H1 (cell line): ENCODE results near the gene ABCG1.

ENCODE experiments used
- CTCF ChIP-seq, 3 experiments: IDR thresholded peaks; 1 replicate in 2 of 3; 2 replicates in 1 of 3; pipeline versions ENCODE4 v1.5.1 to v1.6.1; 2011; ENCODE audit warnings: low read length in 3 of 3, mild to moderate bottlenecking in 3 of 3, inconsistent platforms in 2 of 3, low read depth in 1 of 3, moderate library complexity in 1 of 3; ENCODE audit not compliant: insufficient read depth in 1 of 3; ENCODE audit errors: control extremely low read depth in 1 of 3
- EZH2 ChIP-seq: fragments of 200-600 bp; sonication (generic); IDR thresholded peaks from 2 replicates; pipeline ENCODE4 v1.7.1; 2012; ENCODE audit warnings: low read depth, mild to moderate bottlenecking, moderate library complexity, low read length, inconsistent platforms; ENCODE audit not compliant: severe bottlenecking
- JUN ChIP-seq: IDR thresholded peaks from 2 replicates; pipeline ENCODE4 v1.6.1; 2011; ENCODE audit warnings: low read depth, mild to moderate bottlenecking, improper control_type of control experiment, low read length
- JUND ChIP-seq: IDR thresholded peaks from 2 replicates; pipeline ENCODE4 v1.6.1; 2011; ENCODE audit warnings: mild to moderate bottlenecking, improper control_type of control experiment, low read length
- RAD21 ChIP-seq, 2 experiments: IDR thresholded peaks in 1 of 2; conservative IDR thresholded peaks in 1 of 2; 2 replicates each; pipeline ENCODE4 v1.6.1; 2011; ENCODE audit warnings: low read depth in 2 of 2, low read length in 2 of 2, improper control_type of control experiment in 1 of 2, inconsistent platforms in 1 of 2, mild to moderate bottlenecking in 1 of 2, moderate library complexity in 1 of 2
- SUZ12 ChIP-seq: fragments of 200-600 bp; sonication (generic); IDR thresholded peaks from 2 replicates; pipeline ENCODE4 v1.6.1; 2012; ENCODE audit warnings: mild to moderate bottlenecking, inconsistent platforms, low read length, moderate library complexity, mixed read lengths

GRCh38 chr21:42319851-42320572 is 101.1 kb downstream of the ABCG1 start:
- TF ChIP-seq CTCF (IDR thresholded peaks at IDR 0.05; ENCODE audit: control extremely low read depth in 1 of 3, insufficient read depth in 1 of 3, low read depth in 1 of 3, low read length in 3 of 3) = peak in 2 of 3 experiments; percentile 15 to 37; a peak in 2 of 4 replicates
- TF ChIP-seq EZH2 = no peak
- TF ChIP-seq JUND = no peak
- TF ChIP-seq SUZ12 = no peak
- TF ChIP-seq JUN = no peak
- TF ChIP-seq RAD21 (IDR thresholded peaks at IDR 0.05 in 1 of 2, conservative IDR thresholded peaks at IDR 0.05 in 1 of 2; ENCODE audit: low read depth in 2 of 2, low read length in 2 of 2) = peak; percentile 16 to 19; a peak in 2 of 4 replicates
